ENCODE data around the gene IL1B. TPM values are rescaled to one million over a fixed set of nuclear protein-coding genes. Genes with fewer than 3 reads are reported as not detected.

The IL1B gene
- total and polyA plus RNA-seq, 2 of the 8 experiments (the other 6 are each of a cell fraction or from before 2014, with no cell fraction given) = not detected

DNA sequence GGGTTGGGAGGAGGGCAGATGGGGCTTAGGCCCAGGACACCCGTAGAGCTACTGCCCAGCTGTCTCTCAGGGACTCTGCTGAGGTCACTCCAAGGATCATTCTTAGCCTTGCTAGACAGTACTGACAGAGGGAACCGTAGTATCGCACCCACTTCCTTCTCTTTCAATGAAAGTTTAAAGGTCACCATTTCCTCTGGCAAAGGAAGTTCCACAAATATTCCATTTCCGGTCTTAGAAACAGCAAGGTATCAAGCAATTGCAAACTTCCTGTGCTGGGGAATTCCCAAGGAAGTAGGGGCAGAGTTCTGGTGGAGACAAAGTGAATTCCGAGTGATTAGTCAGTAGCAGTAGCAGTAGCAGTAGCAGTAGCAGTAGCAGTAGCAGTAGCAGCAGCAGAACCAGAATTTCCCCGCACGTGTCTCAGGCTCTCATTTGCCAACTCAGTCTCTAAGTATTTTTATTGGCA, 24.7 kb downstream of the IL1B start:
- Histone ChIP-seq H2AFZ (ENCODE audit: low read length) (no peak overlapping the region), H3K9ac (replicated peaks in 1 of 4; ENCODE audit: extremely low read depth in 1 of 4, low read depth in 3 of 4, low read length in 3 of 4) (no peak overlapping the region), H3K27me3 (replicated peaks in 1 of 4; ENCODE audit: control insufficient read depth in 3 of 4, extremely low read depth in 1 of 4, insufficient read depth in 3 of 4, low read length in 3 of 4) (no peaks in the 10 kb centered on the region), H3K23ac (ENCODE audit: insufficient read length) (no peak overlapping the region), H3K27ac (ENCODE audit: low read depth, low read length) (no peak overlapping the region), H3K4ac (replicated peaks; ENCODE audit: insufficient read length, low read depth, low read length) (no peak overlapping the region), H3K23me2 (ENCODE audit: low read depth, low read length) (no peaks in the 10 kb centered on the region), H3K79me2 (ENCODE audit: control insufficient read depth in 1 of 2, insufficient read depth in 2 of 2, low read length in 2 of 2) (no peaks in the 10 kb centered on the region), H2BK20ac (ENCODE audit: low read length) (no peak overlapping the region), H3K4me2 (ENCODE audit: insufficient read depth in 1 of 2, low read depth in 2 of 2, low read length in 2 of 2) (no peak overlapping the region), H4K5ac (ENCODE audit: insufficient read length, low read depth, low read length) (no peak overlapping the region), H4K20me1 (replicated peaks in 1 of 2; ENCODE audit: control insufficient read depth in 1 of 2, insufficient read depth in 2 of 2, low read length in 2 of 2) (no peaks in the 10 kb centered on the region), H3K18ac (ENCODE audit: extremely low read depth, low read length) (peak overlapping the region; percentile 60; the same call in 1 of the 2 replicates), H3K56ac (replicated peaks; ENCODE audit: insufficient read length, low read depth, low read length) (no peak overlapping the region), H2BK120ac (replicated peaks; ENCODE audit: low read depth, low read length) (peak overlapping the region; percentile 11), H3K36me3 (ENCODE audit: control insufficient read depth in 2 of 4, insufficient read depth in 4 of 4, low read length in 3 of 4) (no peaks in the 10 kb centered on the region), H2BK12ac (ENCODE audit: low read depth, low read length) (0 out of 2 replicates have a peak overlapping the region, but pooled peaks have one; percentile 68), H2BK5ac (ENCODE audit: low read depth, low read length) (peak overlapping the region; percentile 77; the same call in 1 of the 2 replicates), H3K4me3 (ENCODE audit: extremely low read depth in 1 of 4, insufficient read depth in 2 of 4, low read depth in 3 of 4, low read length in 4 of 4) (no peak overlapping the region), H3K9me3 (ENCODE audit: insufficient read depth in 2 of 2, low read depth in 1 of 2, low read length in 1 of 2) (no peaks in the 10 kb centered on the region), H3K79me1 (ENCODE audit: low read depth, low read length) (no peaks in the 10 kb centered on the region), H2AK5ac (ENCODE audit: low read depth, low read length) (0 out of 2 replicates have a peak overlapping the region, but pooled peaks have one; percentile 49), H3K4me1 (replicated peaks in 1 of 4; ENCODE audit: control insufficient read depth in 3 of 4, insufficient read depth in 4 of 4, low read length in 3 of 4) (peaks cover 0 to 19% (median 5%) of the 10 kb centered on the region in 4 experiments; a peak in 6 of 7 replicates), H2BK15ac (ENCODE audit: low read length) (no peak overlapping the region; the same call in 1 of the 2 replicates), H4K8ac (ENCODE audit: extremely low read depth, insufficient read depth, low read length) (no peak overlapping the region), H4K91ac (replicated peaks; ENCODE audit: insufficient read length, low read length) (no peak overlapping the region), H3K14ac (ENCODE audit: insufficient read length) (no peak overlapping the region)
- 89% methylated on average over 7 of the region's 7 CpGs; no CpG with 5 or more reads in 1 of the 2 experiments for WGBS, 2 experiments (ENCODE audit: extremely low coverage in 1 of 2, insufficient coverage in 1 of 2, insufficient read length in 1 of 2, insufficient replicate concordance in 2 of 2, low coverage in 1 of 2, low lambda C conversion rate in 2 of 2, missing lambda C conversion rate in 1 of 2)
- TF ChIP-seq CBX8 (IDR thresholded peaks at IDR 0.05; ENCODE audit: borderline replicate concordance, low read depth, low read length) = no peak
- no peak for TF ChIP-seq EP300 (IDR thresholded peaks at IDR 0.05; ENCODE audit: borderline replicate concordance in 1 of 2, low read depth in 2 of 2, low read length in 2 of 2)
- TF ChIP-seq SP2 (IDR thresholded peaks at IDR 0.05; ENCODE audit: low read length) = no peak
- no peak for TF ChIP-seq TCF12 (IDR thresholded peaks at IDR 0.05; ENCODE audit: low read depth, low read length)
- TF ChIP-seq RXRA (IDR thresholded peaks at IDR 0.05; ENCODE audit: insufficient read depth, low read depth, low read length) = no peak
- TF ChIP-seq CHD2 (IDR thresholded peaks at IDR 0.05; ENCODE audit: low read length) = no peak
- FAIRE-seq = no peak
- ChIA-PET POLR2A (ENCODE audit: partially characterized antibody) (no interaction called here), CTCF (ENCODE audit: partially characterized antibody) (interaction anchor here (1.0 to 2.5 kb wide), 3 partner anchors 61 to 86 kb away, joined by 3 to 8 read pairs (median 5); no protein-coding TSS in a partner anchor)
- DNase-seq (ENCODE audit: low read depth in 1 of 2, low spot score in 2 of 2) = no peak

All from H1 (cell line).